Measurements from ENCODE around the gene MRPL52. TPM values are rescaled to one million over a fixed set of nuclear protein-coding genes. Genes with fewer than 3 reads are reported as not detected.

Gene MRPL52
- total and polyA plus RNA-seq, 10 of the 15 experiments (the other 5 are each of a cell fraction or from before 2014, with no cell fraction given), result 51.7 to 541 (median 142) TPM

GRCh38 chr14:22844221-22845102, 14.8 kb downstream of the MRPL52 start (continued):
- TF ChIP-seq ATF3 (IDR thresholded peaks at IDR 0.05; ENCODE audit: borderline replicate concordance, extremely low read depth, low read depth, low read length), result no peak
- no peak for TF ChIP-seq NKRF (conservative IDR thresholded peaks at IDR 0.05)
- no peak for TF ChIP-seq CTCF (IDR thresholded peaks at IDR 0.05 in 2 of 3, conservative IDR thresholded peaks at IDR 0.05 in 1 of 3; ENCODE audit: control insufficient read depth in 2 of 3, extremely low read depth in 1 of 3, insufficient read depth in 1 of 3, low read depth in 3 of 3, low read length in 3 of 3)
- no peak for TF ChIP-seq TAF1 (IDR thresholded peaks at IDR 0.05; ENCODE audit: borderline replicate concordance, low read depth, low read length)

- H3K4me2 ChIP-seq (ENCODE audit: control insufficient read depth, insufficient read depth), result no peak overlapping the region
- FAIRE-seq (no peak), ATAC-seq (no peak), DNase-seq (ENCODE audit: low read depth, low spot score) (no peak)
- CTCF ChIA-PET, result interaction anchor here (0.6 to 1.6 kb wide), 4 partner anchors 10 to 275 kb away, joined by 3 to 8 read pairs (median 6); no protein-coding TSS in a partner anchor
- intact Hi-C loops (cut with micrococcal nuclease; ENCODE audit: unreplicated experiment), result no loop called here
- no peaks in the 10 kb centered on the region for H3K36me3 ChIP-seq (ENCODE audit: control insufficient read depth in 2 of 2, insufficient read depth in 2 of 2, low read length in 1 of 2)
- H3K27ac ChIP-seq (ENCODE audit: control insufficient read depth, insufficient read depth), result no peak overlapping the region
- no peaks in the 10 kb centered on the region for H3K9me3 ChIP-seq (replicated peaks; ENCODE audit: control insufficient read depth, insufficient read depth, low read length)
- H3K4me1 ChIP-seq (ENCODE audit: control insufficient read depth, insufficient read depth, low read length), result peaks cover 4% of the 10 kb centered on the region; the same call in 1 of the 2 replicates
- no peaks in the 10 kb centered on the region for H3K79me2 ChIP-seq (ENCODE audit: control insufficient read depth, insufficient read depth, low read length)
- H2AFZ ChIP-seq (ENCODE audit: control insufficient read depth, low read depth, low read length), result no peak overlapping the region
- H3K4me3 ChIP-seq, result no peak overlapping the region
- H3K9ac ChIP-seq (ENCODE audit: control insufficient read depth, insufficient read depth, low read length), result no peak overlapping the region
- POLR2A ChIA-PET, result interaction anchor here (0.6 kb wide), 1 partner anchor 132 kb away, joined by 3 read pairs; no protein-coding TSS in a partner anchor
- RAD21 ChIA-PET (ENCODE audit: unreplicated experiment), result interaction anchor here (1.0 to 1.2 kb wide), 3 partner anchors 66 to 274 kb away, joined by 3 read pairs; no protein-coding TSS in a partner anchor
- SMC1A ChIA-PET (ENCODE audit: uncharacterized antibody, unreplicated experiment), result interaction anchor here (0.6 kb wide), 1 partner anchor 55 kb away, joined by 3 read pairs; no protein-coding TSS in a partner anchor
- BruUV-seq (replicated peaks), result no TSS peak
- no peaks in the 10 kb centered on the region for H3K27me3 ChIP-seq (replicated peaks in 1 of 2; ENCODE audit: control insufficient read depth in 2 of 2, insufficient read depth in 2 of 2, low read length in 1 of 2)
- no peaks in the 10 kb centered on the region for H4K20me1 ChIP-seq (ENCODE audit: control insufficient read depth, insufficient read depth)
- 83% methylated on average over 9 of the region's 9 CpGs for WGBS (ENCODE audit: insufficient coverage, insufficient replicate concordance, low lambda C conversion rate, missing lambda C conversion rate)
- in situ Hi-C loops (cut with MboI), result loop anchor here (5.0 to 10.0 kb wide), 2 partner anchors 68 to 530 kb away; no protein-coding TSS in a partner anchor
- TF ChIP-seq DPF2 (IDR thresholded peaks at IDR 0.05) (no peak), TARDBP (IDR thresholded peaks at IDR 0.05; ENCODE audit: borderline replicate concordance) (no peak), POLR2AphosphoS2 (IDR thresholded peaks at IDR 0.05; ENCODE audit: low read depth, low read length) (no peak), CTCF (IDR thresholded peaks at IDR 0.05 in 2 of 3, conservative IDR thresholded peaks at IDR 0.05 in 1 of 3; ENCODE audit: control insufficient read depth in 2 of 3, extremely low read depth in 1 of 3, insufficient read depth in 1 of 3, low read depth in 3 of 3, low read length in 3 of 3) (no peak), NFYB (IDR thresholded peaks at IDR 0.05; ENCODE audit: insufficient read depth, low read depth, low read length) (no peak), RFX5 (IDR thresholded peaks at IDR 0.05; ENCODE audit: low read depth, low read length) (no peak), IRF5 (IDR thresholded peaks at IDR 0.05; ENCODE audit: borderline replicate concordance) (no peak), FOXM1 (IDR thresholded peaks at IDR 0.05; ENCODE audit: low read depth, low read length) (no peak), CHD4 (IDR thresholded peaks at IDR 0.05) (no peak)
Measured at GRCh38 chr14:22845103-22845394, 15.4 kb downstream of the MRPL52 start.
